ES-I3 (cell line): ENCODE measurements around the gene SEMA3D.

ENCODE experiments used
- H3K36me3 ChIP-seq: 2 replicates; pipeline ENCODE4 v1.6.1; 2013; ENCODE audit warnings: mild to moderate bottlenecking, low read length, control low read depth, moderate library complexity; ENCODE audit not compliant: insufficient read depth
- H3K4me1 ChIP-seq: 2 replicates; pipeline ENCODE4 v1.6.1; 2013; ENCODE audit warnings: mild to moderate bottlenecking, control low read depth, low read length; ENCODE audit not compliant: insufficient read depth
- H3K9ac ChIP-seq: 2 replicates; pipeline ENCODE4 v1.6.1; 2013; ENCODE audit warnings: low read depth, mild to moderate bottlenecking, low read length, moderate library complexity
- H3K9me3 ChIP-seq: 2 replicates; pipeline ENCODE4 v1.6.1; 2013; ENCODE audit warnings: mild to moderate bottlenecking, low read length, moderate library complexity; ENCODE audit not compliant: control insufficient read depth, insufficient read depth

The SEMA3D gene

GRCh38 chr7:85095806-85096205 is 91.0 kb downstream of the SEMA3D start:
- H3K36me3 ChIP-seq: no peaks in the 10 kb centered on the region
- no peaks in the 10 kb centered on the region for H3K9me3 ChIP-seq
- H3K4me1 ChIP-seq: no peaks in the 10 kb centered on the region
- H3K9ac ChIP-seq: no peak overlapping the region

DNA sequence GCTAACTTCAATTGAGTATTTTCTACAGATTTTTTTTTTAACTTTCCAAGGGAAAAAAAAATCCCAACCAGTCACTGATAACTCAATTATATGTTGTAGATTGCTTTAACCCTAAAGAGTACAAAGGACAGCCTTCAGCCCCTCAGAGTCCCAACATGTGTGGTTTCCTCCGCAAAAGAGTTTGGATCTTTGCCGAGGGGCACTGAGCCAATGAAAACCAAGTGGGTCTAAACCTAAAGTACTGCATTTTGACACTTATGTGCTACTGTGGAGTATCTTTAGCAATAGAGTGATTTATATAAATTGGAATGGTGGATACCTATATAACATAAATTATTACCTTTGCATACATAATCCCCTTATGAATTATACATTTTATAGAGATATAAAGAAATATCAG is 91.5 kb downstream of the SEMA3D start:
- H3K4me1 ChIP-seq: no peaks in the 10 kb centered on the region

DNA sequence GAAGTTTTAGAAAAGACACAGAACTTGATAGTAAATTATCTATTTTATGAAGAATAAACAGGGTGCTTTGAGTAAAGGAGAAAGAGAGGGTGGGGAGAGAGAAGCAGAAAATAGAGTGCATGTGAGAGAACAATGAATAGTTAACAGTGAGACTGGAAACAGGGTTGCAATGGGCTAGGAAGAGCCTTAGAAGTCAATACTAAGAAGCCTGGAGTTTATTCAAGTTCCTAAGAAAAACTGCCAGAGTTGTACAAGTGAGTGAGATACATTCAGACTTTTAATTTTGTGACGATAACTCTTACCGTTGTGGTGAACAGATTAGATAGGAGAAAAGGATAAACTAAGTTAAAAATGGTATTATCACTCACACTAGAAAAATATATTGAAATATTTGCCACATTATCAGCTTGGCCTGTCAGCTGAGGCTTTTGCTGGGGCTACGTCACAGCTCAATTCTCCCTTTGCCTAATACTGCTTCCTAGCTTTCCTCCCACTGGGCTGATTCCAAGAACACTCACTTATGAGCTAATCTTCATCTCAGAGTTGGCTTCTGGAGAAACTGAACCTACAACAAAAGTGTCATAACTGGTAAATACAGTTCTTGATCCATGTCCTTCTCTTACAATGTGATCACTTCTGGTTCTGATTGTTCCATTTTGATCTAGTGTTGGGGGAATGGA is 92.7 kb downstream of the SEMA3D start:
- no peak overlapping the region for H3K9ac ChIP-seq
- no peaks in the 10 kb centered on the region for H3K4me1 ChIP-seq
- no peaks in the 10 kb centered on the region for H3K9me3 ChIP-seq
- no peaks in the 10 kb centered on the region for H3K36me3 ChIP-seq

More for the DNA sequence above, 91.5 kb downstream of the SEMA3D start:
- no peaks in the 10 kb centered on the region for H3K36me3 ChIP-seq
- no peak overlapping the region for H3K9ac ChIP-seq
- no peaks in the 10 kb centered on the region for H3K9me3 ChIP-seq

GRCh38 chr7:85091565-85091928 is 95.3 kb downstream of the SEMA3D start:
- Histone ChIP-seq H3K4me1 (no peaks in the 10 kb centered on the region), H3K9me3 (no peaks in the 10 kb centered on the region), H3K36me3 (no peaks in the 10 kb centered on the region), H3K9ac (no peak overlapping the region)

DNA sequence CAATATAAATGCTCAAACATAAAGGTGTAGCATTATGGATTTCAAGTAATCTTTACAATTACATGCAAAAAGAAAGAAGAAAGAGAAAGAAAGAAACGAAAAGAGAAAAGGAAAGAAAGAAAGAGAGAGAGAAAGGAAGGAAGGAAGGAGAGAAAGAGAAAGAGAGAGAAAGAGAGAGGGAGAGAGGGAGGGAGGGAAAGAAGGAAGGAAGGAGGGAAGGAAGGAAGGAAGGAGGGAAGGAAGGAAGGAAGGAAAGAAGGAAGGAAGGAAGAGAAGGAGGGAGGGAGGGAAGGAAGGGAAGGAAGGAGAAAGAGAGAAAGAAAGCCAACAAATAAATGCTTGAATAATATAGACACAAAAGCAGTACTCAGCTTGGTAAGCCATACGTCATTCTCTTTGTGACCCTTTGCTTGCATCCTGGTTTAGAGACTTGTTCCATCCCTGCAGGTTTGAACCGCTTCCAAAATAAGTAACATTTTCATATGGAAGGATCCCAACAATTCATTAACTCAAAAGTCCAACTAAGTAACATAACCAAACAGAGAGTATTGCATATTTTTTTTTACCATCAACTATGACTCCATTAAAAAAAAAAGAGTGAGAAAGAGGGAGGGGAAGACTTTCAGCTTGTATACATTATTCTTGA is 95.8 kb downstream of the SEMA3D start:
- Histone ChIP-seq H3K9me3 (no peaks in the 10 kb centered on the region), H3K36me3 (no peaks in the 10 kb centered on the region), H3K4me1 (no peaks in the 10 kb centered on the region), H3K9ac (no peak overlapping the region)

DNA sequence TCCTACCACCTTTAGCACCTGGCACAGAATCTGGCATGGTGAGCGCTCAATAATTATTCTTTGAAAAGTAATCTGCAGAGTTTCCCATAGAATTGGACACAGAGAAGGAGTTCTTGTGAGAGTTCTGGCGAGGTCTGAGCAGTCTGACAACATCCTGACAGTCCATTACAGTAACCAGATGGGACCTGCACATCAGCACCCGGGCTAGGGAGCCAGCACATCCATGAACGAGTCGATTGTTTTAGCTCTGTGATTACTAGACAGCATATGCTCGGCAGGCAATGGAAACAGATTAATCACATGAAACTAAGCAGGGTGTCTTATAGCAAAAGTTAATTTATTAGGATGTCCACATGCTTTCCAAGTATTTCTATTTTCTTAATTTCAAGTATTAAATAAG is 96.7 kb downstream of the SEMA3D start:
- Histone ChIP-seq H3K36me3 (no peaks in the 10 kb centered on the region), H3K9ac (no peak overlapping the region), H3K9me3 (no peaks in the 10 kb centered on the region), H3K4me1 (no peaks in the 10 kb centered on the region)

DNA sequence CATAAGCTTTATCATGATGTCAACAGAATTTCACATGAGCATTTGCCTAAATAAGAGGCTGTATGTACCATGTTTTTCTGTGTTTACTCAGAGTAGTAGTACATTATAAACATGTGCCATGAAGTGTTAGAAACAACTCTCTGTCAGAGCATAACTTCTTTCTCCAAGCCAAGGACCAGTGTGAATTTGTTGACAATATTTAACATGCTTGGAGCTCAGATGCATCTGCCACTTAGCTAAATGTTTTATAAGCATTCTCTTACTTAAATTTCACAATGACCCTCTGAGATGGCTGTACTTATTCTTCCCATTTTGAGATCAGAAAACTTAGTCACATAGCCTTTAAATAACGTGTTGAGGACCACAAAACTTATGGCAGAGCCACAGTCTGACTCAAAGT is 105.0 kb downstream of the SEMA3D start:
- Histone ChIP-seq H3K9ac (no peak overlapping the region), H3K9me3 (no peaks in the 10 kb centered on the region), H3K4me1 (no peaks in the 10 kb centered on the region), H3K36me3 (no peaks in the 10 kb centered on the region)

DNA sequence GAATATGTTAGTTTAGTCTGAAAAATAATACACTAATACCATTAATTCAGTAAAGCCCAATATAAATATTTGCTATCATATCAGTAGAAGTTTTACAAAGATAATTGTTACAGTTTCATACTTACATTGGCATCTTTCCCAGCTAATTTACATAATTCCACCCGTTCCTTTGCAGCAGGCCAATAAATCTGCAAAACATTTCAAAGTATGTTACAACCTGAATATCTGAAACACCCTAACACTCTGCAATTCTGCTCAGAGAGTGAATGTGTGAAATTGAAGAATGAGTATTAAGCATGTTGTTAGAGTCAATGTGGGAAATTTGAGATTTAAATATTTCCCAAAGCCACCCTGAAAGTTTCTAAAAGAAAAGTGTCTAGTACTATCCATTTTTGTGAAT is 105.5 kb downstream of the SEMA3D start:
- Histone ChIP-seq H3K4me1 (no peaks in the 10 kb centered on the region), H3K9me3 (no peaks in the 10 kb centered on the region), H3K9ac (no peak overlapping the region), H3K36me3 (no peaks in the 10 kb centered on the region)

GRCh38 chr7:85079434-85079833 is 107.4 kb downstream of the SEMA3D start:
- no peaks in the 10 kb centered on the region for H3K9me3 ChIP-seq
- no peak overlapping the region for H3K9ac ChIP-seq
- no peaks in the 10 kb centered on the region for H3K4me1 ChIP-seq

DNA sequence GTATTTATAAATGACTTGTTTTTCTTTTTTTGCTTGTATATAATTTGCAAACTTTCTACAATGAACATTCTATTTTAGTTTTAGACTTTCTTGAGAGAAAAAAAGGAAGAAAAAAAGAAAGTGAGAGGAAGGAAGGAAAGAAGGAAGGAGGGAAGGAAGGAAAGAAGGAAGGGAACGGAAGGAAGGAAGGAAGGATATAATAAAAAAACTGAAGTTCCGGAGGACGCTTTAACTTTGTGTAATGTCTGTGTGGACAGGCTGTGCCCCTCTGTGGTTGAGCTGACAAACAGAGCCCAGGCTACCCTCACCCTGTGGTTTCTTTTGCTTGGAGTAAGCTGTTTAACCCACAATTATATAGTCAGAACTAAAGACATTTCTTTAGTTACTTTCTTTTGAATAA is 108.7 kb downstream of the SEMA3D start:
- H3K9me3 ChIP-seq: no peaks in the 10 kb centered on the region
- no peak overlapping the region for H3K9ac ChIP-seq
- H3K36me3 ChIP-seq: no peaks in the 10 kb centered on the region
- H3K4me1 ChIP-seq: no peaks in the 10 kb centered on the region

More at GRCh38 chr7:85079434-85079833, 107.4 kb downstream of the SEMA3D start:
- no peaks in the 10 kb centered on the region for H3K36me3 ChIP-seq

DNA sequence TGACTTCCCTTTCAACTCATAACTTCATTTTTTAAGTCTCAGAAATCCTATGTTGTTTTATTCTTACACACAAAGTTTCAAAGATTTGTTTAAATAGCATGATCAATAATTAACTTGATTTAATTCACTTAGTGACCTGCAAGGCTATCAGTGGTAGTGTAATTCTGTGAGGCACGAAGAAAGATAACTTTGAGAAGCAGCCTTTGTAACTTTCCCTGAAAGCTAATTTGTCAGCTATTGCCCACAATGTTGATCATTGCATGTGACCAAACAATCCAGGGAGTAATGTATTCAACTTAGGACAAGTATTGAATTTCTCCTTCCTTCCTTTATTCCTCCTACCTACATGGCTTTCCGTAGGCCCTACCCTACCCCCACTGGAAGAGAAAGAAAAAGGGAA is 111.0 kb downstream of the SEMA3D start:
- no peaks in the 10 kb centered on the region for H3K36me3 ChIP-seq
- peaks cover 4% of the 10 kb centered on the region; the same call in 1 of the 2 replicates for H3K4me1 ChIP-seq
- no peak overlapping the region for H3K9ac ChIP-seq
- H3K9me3 ChIP-seq: no peaks in the 10 kb centered on the region

GRCh38 chr7:85074992-85075391 is 111.9 kb downstream of the SEMA3D start:
- peaks cover 9% of the 10 kb centered on the region; the same call in 1 of the 2 replicates for H3K4me1 ChIP-seq
- no peaks in the 10 kb centered on the region for H3K9me3 ChIP-seq
- H3K9ac ChIP-seq: no peak overlapping the region
- no peaks in the 10 kb centered on the region for H3K36me3 ChIP-seq

- Histone ChIP-seq H3K9me3 (no peaks in the 10 kb centered on the region), H3K4me1 (peaks cover 9% of the 10 kb centered on the region; the same call in 1 of the 2 replicates), H3K36me3 (no peaks in the 10 kb centered on the region), H3K9ac (no peak overlapping the region)
Observed at GRCh38 chr7:85074016-85074415, 112.8 kb downstream of the SEMA3D start.

DNA sequence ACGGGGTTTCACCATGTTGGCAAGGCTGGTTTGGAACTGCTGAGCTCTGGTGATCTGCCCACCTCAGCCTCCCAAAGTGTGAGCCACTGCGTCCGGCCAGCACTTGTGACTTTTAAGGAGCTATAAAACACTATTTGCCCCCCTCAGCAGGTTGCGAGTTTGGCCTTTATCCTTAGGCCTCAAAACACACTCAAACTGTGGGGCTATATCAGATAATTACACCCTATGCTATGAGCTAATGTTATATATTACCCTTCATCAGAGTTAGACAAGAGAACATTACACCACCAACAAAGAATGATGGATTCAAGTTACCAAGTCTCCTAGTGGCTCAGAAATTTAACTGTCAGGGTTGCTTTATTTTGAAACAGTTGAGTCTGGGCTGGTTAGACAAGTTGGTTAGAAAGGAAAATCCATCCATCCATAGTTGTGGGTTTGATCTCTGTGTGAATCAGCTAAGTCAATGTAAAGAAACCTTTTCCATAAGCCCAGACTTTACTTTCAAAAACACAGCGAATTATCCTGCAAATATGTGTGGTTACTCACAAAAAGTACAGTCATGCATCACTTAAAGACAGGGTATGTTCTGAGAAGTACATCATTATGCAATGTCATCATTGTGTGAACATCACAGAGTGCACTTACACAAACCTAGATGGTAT is 115.8 kb downstream of the SEMA3D start:
- Histone ChIP-seq H3K36me3 (no peaks in the 10 kb centered on the region), H3K9me3 (no peaks in the 10 kb centered on the region), H3K4me1 (peaks cover 9% of the 10 kb centered on the region; the same call in 1 of the 2 replicates), H3K9ac (no peak overlapping the region)

DNA sequence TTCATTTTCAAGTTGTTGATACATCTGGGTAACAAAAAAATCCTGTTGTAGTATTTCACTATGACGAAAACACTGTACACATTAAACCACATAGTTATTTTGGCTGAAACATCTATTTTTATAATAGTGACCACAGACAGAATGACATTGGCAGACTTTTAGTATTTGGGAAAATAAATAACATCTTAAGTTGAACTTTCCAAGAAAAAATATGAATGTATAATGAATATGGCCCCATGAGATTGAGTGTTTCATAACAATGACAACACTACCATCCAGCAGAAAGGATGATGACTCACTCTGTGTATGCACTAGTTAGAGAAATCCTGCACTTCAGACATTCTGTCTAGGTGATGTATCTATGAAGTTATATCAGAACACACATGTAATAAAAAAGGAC is 118.1 kb downstream of the SEMA3D start:
- Histone ChIP-seq H3K4me1 (peaks cover 9% of the 10 kb centered on the region; the same call in 1 of the 2 replicates), H3K9ac (no peak overlapping the region), H3K9me3 (no peaks in the 10 kb centered on the region), H3K36me3 (no peaks in the 10 kb centered on the region)
